Measurements from ENCODE around the gene TRMT6. TPM values are rescaled to one million over a fixed set of nuclear protein-coding genes. Genes with fewer than 3 reads are reported as not detected.

Gene TRMT6
- polyA plus RNA-seq, 1 experiment, result 10.2 TPM

DNA sequence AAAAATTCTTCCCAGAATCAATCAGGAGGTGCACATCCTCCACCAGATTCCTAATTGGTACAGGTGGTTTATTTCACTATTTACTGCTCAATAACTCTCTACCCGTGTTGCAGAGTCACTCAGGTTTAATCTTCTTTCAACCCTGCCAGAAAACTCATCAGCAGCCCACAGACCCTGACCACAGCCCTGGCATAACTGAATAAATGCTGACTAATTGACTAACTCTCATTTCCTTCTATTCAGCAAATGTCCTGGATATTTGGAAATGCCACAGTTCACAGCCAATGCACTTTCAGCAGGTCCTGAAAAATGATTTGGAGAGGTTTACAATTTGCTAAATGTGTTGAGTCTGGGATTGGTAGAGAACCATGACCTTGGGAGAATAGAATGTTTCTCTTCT, 62.3 kb downstream of the TRMT6 start:
- Histone ChIP-seq H3K27ac (ENCODE audit: low read depth, low read length) (no peak overlapping the region), H3K9me3 (ENCODE audit: control insufficient read depth, insufficient read depth, low read length) (no peaks in the 10 kb centered on the region), H3K27me3 (ENCODE audit: control insufficient read depth, insufficient read depth, low read length) (peaks cover 15% of the 10 kb centered on the region), H3K4me3 (ENCODE audit: low read depth, low read length) (no peak overlapping the region)
- POLR2A ChIA-PET, result no interaction called here
- CTCF ChIA-PET, result no interaction called here
- no peak for DNase-seq (ENCODE audit: low read depth, low spot score)
- TF ChIP-seq, protein P1, sequence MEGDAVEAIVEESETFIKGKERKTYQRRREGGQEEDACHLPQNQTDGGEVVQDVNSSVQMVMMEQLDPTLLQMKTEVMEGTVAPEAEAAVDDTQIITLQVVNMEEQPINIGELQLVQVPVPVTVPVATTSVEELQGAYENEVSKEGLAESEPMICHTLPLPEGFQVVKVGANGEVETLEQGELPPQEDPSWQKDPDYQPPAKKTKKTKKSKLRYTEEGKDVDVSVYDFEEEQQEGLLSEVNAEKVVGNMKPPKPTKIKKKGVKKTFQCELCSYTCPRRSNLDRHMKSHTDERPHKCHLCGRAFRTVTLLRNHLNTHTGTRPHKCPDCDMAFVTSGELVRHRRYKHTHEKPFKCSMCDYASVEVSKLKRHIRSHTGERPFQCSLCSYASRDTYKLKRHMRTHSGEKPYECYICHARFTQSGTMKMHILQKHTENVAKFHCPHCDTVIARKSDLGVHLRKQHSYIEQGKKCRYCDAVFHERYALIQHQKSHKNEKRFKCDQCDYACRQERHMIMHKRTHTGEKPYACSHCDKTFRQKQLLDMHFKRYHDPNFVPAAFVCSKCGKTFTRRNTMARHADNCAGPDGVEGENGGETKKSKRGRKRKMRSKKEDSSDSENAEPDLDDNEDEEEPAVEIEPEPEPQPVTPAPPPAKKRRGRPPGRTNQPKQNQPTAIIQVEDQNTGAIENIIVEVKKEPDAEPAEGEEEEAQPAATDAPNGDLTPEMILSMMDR (IDR thresholded peaks at IDR 0.05; ENCODE audit: low read depth, low read length), result no peak

DNA sequence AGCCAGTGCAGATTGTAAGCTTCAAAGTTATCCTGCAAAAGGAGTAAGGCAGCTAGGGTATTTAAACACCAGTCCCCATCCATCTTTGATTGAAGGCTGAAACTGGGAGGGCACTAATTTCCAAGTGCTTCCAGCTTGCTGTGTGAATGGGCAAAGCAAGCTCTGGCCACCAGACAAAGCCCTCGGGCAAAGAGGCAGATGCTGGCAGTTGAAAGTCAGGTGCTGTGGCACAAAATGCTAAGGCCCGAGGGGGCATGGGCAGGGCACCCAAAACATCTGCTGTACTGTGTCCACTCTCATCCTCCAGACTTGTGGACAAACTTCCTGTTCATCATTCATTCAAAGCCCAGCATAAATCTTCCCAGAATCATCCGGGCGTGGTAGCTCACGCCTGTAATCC, 62.9 kb downstream of the TRMT6 start:
- H3K27ac ChIP-seq (ENCODE audit: low read depth, low read length), result no peak overlapping the region
- ChIA-PET CTCF (no interaction called here), POLR2A (no interaction called here)
- H3K9me3 ChIP-seq (ENCODE audit: control insufficient read depth, insufficient read depth, low read length), result no peaks in the 10 kb centered on the region
- TF ChIP-seq, protein P1 (IDR thresholded peaks at IDR 0.05; ENCODE audit: low read depth, low read length), result no peak
- no peak for DNase-seq (ENCODE audit: low read depth, low spot score)
- H3K4me3 ChIP-seq (ENCODE audit: low read depth, low read length), result no peak overlapping the region
- peaks cover 15% of the 10 kb centered on the region for H3K27me3 ChIP-seq (ENCODE audit: control insufficient read depth, insufficient read depth, low read length)

Small RNA genes lying within 50 kb of the gene (small RNA-seq; reads per million reads assigned to genes)
- gene RF00019 (ENCODE audit: insufficient read length, low read depth), result not detected
- gene RNU1-55P (ENCODE audit: insufficient read length, low read depth), result not detected

Other genes with a start within 250 kb of the TRMT6 start
- 3.5 and 4.1 TPM in 2 replicates for gene SHLD1, start 200.1 kb downstream of the TRMT6 start, polyA plus RNA-seq (2011; rRNA removed)
- gene CHGB, start 39.0 kb downstream of the TRMT6 start, polyA plus RNA-seq (2011; rRNA removed), result 0.15 and 0.20 TPM in 2 replicates
- gene MCM8, start 119 bp upstream of the TRMT6 start, polyA plus RNA-seq (2011; rRNA removed), result 2.0 and 2.8 TPM in 2 replicates
- 63.2 and 76.3 TPM in 2 replicates for gene CRLS1, start 55.6 kb upstream of the TRMT6 start, polyA plus RNA-seq (2011; rRNA removed)
- 0.02 TPM in 2 replicates for gene LRRN4, start 103.5 kb upstream of the TRMT6 start, polyA plus RNA-seq (2011; rRNA removed)
- 2.0 and 2.8 TPM in 2 replicates for gene FERMT1, start 172.5 kb upstream of the TRMT6 start, polyA plus RNA-seq (2011; rRNA removed)

Measured in AG04450 (cell line).